NCI-H510A (cell line): ENCODE data around the gene GPR84.

Experiments
- DNase-seq: peaks from one replicate; lab custom pipeline; 2025; lab: John Stamatoyannopoulos, UW

GPR84 gene

DNA sequence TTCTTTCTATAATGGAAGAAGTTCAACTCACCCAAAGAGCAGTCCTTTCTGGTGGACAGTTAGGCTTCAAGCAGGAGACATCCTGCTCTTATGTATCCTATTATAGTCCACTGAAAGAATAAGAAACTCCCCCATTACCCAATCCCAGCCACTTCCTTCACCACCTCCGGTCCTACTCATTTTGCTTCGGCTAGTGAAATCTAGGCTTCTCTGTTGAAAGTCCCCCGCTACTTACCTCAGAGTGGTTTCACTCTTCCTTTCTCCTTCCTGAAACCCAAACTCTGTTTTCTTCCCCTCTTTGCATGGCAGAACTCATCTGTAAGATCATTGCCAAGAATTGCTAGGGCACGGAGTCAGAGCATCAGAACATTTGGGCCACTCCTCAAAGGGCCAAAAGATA is at the start of gene GPR84:
Gene GPR84 (minus strand): TSS at position 74 of the 400 bp plus-strand sequence. CDS start 635 bp downstream, outside the sequence.
- DNase-seq = no peak

DNA sequence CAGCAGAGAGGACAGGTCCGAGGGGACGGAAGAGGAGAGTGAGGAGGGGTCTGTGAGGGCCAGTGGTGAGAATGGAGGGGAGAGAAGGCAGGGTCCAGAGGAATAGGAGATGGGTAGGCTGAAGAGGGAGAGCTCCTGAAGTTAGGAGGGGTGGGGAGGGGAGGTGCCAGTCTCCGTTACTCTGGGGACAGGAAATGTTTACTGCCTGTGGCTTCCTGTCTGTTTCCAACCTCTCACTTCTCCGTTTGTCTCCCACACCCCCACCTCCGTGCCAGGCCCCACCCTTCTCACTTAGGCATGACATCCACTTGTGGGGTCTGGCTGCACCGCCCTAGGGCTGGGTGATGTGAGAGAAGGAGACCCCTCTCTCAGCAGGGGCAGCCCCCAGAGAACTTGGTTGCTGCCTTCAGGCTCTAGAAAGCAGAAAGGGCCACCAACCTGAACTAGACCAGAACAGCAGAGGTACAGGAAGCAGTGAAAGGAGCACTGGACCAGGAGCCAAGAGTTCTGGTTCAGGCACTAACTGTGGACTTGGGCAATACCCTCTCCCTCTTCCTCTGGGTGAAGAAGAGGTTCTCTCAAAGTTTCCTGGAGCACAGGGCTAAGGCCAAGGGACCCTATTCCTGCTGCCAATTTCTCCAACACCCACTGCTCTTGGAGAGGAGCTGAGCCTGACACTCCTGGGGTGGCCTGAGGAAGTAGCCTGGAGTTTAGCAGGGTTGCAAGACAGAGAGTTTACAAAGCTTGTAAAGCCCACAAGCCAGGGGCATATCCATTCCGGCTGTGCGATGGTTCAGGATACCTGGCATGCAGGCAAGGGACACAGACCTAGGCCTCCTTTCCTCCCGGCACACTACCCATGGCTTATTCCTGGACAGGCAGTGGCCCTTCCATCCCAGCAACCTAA is 49.3 kb upstream of the GPR84 start:
- no peak for DNase-seq

DNA sequence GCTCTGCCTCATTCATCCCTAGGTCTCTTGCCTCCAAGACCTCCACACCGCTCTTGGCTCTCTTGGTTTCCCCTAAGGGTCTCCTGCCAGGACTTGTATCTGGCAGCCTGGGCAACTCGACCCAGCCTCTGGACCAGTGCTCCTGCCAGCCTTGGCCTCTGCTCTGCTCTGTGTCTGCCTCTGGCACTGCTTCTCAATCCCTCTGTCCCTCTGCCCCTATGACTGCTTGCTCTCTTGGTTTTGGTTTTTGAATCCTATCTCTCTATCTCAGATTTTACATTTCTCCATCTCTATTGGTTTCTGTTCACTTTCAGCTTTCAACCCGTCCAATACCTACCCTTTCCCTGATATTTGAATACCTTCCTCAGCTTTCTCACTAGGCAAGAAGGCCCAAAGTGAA is 48.5 kb upstream of the GPR84 start:
- no peak for DNase-seq

DNA sequence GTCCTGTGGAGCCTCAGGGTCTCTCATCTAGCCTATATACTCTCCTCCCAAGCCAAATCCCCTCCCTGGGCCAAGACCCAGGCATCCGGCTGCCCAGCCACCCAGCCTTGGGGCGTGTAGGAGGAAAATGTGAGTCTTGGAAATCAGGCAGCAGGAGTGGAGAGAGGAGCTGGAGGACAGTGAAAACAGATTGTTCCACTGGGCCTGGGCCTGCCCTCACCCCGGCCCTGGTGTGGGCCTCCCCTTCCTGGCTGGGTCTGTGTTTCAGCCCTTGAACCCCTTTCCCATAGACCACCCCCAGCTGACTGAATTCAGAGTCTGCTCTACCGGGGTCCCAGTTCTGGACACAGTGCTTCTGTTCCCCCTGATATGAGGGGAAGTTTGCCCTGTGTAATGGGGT is 48.1 kb upstream of the GPR84 start:
- DNase-seq = no peak

DNA sequence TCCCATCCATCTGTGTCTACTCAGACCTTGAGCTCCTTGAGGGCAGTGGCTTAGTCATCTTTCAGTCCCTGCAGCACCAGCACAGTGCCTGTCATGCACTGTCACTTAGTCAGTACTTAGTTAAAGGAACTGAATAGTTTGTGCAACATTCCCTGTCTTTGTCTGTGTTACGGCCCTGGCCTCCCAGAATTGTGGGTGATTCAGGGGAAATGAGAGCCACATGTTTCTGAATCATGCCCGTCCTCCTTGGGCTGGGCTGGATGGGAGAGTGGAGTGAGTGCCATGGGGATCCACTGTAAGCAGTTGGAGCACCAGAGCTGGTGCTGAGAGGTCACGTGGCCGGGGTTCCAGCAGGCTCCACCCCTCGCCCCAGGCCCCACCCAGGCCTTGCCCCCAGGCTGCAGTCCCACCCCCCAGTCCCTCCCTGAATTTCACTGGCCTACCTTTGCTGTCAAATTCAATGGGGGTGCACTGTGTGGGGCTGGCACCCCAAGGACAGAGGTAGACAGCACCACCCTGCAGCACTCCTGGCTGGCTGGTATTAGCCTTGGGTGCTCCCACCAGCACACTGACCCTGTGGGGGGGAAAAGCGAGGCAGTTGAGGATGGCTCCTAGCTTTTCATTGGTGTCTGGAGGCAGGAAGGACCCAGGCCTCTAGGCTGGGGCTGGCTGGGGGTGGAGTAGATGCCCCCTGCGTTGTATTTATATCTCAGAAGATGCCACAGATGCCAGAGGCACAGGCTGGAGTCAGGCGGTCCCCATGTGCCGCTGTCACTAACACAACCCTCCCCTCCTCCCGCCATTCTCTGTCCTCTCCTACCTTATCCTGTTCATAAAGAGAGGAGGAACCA is 47.3 kb upstream of the GPR84 start:
- no peak for DNase-seq

DNA sequence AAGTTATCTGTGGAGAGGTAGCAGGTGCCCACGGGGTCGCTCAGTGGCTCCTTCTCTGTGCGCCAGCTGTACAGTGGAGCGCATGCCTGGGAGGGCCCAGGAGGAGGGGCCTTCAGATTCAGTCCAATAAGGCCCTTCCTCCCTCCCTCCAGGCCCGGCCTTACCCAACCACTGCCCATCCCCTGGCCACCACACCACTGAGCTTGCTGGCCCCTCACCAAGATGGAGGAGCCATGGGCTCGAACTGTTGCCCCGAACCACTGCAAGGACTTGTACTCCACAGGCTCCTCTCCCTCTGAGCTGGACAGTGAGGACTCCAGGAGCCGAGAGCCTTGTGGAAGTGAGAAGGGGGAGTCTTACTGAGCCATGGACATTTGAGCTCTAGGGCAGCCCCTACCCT is 45.0 kb upstream of the GPR84 start:
- no peak for DNase-seq

DNA sequence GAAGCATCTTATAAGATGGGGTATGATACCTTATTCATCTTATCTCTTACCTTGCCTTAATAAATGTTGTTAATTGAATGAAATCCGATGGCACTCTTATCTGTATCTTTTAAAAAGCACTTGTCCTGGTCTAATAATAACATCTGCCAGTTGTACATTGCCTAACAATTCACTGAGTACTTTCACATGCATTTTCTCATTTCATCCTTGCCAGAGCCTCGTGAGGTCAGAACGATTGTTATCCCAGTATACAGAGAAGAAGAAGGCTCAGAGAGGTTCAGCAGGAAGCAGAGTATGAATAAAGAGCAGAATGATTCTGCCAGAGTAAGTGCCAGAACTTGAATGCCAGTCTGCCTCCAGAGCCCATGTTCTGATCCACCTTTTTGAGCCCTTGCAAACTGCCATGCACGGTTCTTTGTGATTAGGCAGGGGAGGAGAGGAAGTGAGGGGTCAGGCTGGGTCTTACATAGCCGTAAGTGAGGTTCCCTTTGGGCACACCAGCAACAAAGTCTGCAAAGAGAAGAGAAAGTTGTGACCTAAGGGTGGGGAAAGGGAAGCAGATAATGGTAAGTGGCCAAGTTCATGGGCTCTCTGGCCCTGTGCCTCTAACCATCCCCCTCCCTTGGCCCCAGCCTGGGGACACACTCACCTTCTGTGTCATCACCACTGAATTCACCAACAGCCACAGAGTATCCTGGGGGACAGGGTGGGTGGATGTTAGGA is 43.1 kb upstream of the GPR84 start:
- DNase-seq = no peak

DNA sequence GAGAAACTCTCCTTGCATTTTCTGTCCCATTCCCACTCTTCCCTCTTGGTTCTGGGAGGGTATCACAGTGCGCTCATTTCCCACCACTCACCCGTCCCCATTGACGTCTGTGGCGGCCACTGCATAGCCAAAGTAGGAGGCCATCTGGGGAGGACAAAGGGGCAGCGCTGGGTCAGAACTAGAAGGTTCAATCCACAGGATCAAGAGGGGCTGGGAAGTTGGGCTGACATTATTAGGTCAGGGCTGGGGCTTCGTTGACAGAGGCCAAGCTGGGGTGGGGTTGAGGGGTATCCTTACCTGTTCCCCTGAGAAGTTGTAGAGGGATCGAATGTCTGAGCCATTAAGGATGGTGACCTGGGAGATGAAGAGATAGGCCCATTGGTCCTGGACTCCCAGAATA is 41.3 kb upstream of the GPR84 start:
- no peak for DNase-seq

DNA sequence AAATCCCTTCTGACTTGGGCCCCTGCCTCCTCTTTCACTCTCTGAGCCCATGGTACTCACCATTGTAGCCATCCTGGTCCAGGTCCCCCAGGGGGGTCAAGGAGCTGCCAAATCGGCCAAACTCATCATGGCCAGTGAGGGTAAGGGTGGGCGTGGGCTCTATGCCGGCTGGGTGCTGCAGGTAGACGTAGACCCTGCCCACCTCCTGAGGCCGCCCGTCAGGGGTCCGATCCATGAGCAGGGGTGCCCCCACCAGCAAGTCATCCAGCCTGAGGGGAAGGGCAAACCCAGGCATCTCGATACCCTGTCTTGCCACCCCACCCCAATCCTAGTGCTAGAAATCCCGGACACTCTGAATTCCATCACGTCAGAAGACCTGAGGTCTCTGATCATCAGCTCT is 40.8 kb upstream of the GPR84 start:
- no peak for DNase-seq

DNA sequence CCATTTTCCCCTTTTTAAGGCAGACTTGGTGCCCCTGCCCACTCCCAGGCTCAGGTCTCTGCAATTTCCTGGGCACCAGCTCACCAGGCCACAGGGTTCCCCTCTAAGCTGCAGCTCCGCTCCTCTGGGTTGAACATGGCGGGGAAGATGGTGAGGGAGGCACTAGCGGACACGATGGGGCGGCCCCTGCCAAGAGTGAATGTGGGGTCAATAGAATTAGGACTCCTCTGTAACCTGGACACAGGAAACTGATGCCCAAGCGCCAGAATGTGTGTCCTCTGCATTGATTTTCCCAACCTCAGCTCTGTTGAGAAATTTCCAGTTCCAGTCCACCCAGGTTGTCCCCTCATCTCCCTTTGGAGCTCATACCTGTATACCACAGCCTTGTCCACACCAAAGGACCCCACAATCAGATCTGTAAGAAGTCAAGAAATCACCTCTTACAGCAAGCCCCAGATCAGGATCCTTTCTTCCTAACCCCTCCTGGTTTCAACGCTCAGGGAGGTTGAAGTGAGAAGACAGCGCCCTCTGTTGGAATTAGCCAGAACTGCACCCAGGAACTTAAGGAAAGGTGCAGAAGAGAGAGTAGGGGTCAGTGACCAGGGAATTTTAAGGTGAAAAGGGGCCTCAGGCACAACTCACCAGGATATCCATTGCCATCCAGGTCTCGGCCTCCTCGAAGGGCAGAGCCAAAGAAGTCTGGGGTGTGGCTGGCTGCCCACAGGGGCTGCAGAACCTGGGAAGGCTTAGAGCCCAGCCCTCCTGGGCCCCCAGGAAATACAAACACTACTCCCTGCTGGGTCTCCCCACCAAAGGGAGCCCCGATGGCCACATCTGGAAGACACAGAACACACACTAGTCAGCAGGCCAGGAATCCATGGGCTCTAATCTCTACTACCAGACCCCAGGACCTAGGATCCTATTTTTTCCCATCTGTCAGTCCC is 40.0 kb upstream of the GPR84 start:
- no peak for DNase-seq

DNA sequence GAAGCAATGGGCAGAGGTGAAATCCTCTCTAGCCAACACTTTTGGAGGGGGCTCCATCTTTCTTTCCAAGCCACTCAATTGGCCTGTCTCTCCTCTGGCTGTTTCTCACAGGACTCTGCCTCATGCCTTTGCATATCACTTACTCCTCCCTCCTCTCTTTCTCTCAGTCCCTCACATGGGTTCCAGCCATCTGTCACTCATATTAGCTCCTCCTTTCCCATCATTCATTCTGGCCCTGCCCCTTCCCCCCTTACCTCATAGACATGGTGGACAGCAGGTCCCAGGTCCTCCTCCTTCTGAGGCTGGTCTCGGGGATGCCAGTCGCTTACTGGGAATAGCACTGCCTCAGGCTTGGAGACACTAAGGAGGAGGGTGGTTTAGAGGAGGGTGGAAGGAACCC is 36.8 kb upstream of the GPR84 start:
- DNase-seq = no peak

DNA sequence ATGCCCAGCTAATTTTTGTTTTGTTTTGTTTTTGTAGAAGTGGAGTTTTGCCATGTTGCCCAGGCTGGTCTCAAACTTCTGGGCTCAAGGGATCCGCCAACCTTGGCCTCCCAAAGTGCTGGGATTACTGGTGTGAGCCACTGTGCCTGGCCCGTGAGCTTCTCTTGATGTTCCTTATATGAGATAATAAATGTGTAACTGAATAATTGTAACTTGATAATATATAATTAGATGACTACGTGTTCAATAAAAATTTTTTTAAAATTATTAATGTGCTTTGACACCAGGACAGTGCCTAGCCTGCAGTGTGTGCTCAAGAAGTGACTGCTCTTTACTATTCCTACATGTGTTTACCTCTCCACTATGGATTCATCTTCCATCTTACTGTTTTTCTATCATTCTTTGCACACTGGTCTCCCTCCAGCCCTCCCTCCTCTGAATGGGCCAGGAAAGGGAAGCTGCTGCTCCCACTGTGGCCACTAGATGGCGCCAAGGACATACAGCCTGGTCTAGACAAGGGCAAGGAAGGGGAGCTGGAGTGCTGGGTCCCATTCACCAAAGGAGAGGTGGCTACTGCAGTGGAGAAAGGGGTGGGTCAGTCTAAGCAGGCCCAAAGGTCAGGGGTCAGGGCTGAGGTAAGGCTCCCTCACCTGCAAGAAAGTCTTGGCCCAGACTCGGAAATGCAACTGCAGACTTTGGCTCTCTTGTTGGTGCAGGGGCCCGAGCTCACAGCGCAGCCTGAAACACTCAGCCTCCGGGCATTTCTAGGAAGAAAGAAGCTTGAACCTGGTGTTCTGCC is 34.9 kb upstream of the GPR84 start:
- DNase-seq = no peak

DNA sequence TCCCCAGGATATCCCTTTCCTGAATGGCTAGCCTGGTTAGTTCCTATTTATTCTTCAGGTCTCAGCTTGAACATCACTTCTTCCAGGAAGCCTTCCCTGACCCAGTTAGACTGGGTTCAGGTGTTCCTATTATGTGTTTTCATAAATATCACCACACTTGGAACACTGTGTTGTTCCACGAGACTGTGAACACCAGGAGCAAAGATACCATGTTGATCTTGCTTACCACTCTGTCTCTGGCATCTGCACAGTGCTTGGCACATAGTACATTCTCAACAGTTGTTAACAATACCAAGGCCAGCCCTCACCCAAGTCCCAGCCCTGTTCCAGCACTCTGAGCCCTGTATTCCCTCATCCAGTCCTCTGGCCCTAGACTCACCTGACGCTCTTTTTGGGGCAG is 33.9 kb upstream of the GPR84 start:
- no peak for DNase-seq

DNA sequence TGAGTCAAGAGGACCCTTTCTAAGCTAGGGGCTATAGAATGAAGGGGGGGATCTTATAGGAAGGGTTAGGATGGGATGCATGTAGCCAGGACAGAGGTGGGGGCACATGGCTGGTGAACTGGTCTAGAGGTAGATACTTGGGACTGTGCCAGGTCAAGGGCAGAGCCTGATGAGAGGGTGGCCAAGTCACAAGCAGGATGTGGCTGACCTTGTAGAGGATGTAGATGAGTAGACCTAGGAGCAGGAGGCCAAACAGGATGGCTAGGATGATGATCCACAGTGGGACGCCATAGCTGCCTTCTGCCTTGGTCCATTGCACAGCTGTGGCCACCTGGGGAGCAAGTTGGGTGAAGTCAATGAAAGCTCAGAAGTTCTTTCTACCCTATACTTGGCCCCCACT is 32.9 kb upstream of the GPR84 start:
- DNase-seq = no peak

DNA sequence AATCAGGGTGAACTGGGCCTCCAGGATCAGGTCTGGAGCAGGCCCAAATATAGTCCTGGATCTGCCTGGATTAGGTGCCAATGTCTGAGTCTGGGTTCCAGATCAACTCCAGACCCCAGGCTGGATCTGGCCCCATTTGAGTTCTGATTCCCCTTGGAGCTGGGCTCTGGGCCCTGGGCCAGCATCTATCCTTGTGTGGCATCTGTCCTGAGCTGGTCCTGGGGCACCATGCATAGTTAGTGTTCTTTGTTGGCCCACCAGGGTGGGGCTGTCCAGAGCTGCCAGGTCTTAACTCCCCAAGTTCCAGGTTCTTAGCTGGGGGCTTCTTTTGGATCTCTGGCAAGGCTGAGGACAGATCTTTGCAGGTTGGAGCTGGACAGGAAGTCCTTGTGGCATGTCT is 31.3 kb upstream of the GPR84 start:
- DNase-seq = no peak

DNA sequence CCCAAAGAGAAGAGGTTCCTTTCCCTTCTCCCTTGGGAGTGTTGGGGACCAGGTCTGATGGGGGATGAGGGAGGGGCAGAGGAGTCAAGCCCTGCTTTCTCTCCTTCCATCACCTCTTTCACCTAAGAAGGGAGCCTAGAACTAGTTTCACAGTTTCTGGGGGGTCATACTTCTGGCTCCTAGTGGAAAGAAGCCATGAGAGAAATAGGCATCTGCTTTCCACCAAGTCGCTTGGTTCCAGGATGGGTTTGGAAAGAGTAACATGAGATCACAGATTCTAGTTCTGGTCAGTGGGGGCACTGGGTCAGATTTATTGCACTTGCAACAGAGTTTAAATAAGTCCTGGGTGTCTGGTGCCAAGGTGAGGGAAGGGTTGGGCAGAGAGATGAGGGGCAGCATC is 30.7 kb upstream of the GPR84 start:
- DNase-seq = no peak

DNA sequence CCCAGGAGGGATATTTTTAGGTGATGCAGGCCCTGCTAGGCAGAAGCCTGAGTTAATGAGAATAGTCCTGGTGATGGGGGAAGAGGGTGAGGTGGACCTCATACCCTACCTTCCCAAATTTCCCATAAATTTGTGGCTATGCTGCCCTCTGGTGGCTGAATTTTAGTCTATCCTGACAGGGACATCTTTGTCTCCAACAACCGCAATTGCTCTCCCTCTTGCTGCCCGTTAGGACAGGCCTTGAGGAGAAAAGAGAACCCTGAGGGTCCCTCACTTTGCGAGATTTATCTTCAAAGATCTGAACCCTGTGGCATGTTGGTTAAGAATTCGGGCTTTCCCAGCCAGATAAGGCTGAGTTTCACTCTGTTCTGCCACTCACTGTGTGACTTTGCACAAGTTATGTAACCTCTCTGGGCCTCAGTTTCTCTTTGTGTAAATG is 30.0 kb upstream of the GPR84 start:
- peak; percentile 21 for DNase-seq

DNA sequence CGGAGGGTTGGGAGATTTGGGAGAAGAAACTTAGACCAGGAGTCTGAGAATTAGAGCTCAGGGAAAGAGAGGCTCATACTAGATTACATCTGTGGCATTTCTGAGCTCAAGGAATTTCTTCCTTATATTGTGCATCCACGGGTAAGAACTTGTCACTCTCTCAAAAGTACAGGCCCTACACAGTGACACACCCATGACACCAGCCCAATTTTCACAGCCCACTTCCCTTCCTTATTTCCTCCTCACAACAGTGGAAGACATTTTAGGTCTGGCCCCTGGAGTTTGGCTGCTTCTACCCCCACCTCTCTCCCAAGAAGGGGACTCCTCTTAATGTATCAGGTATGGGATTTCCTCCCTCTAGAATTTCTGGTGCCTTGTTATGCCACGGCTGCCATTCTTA is 29.5 kb upstream of the GPR84 start:
- no peak for DNase-seq

DNA sequence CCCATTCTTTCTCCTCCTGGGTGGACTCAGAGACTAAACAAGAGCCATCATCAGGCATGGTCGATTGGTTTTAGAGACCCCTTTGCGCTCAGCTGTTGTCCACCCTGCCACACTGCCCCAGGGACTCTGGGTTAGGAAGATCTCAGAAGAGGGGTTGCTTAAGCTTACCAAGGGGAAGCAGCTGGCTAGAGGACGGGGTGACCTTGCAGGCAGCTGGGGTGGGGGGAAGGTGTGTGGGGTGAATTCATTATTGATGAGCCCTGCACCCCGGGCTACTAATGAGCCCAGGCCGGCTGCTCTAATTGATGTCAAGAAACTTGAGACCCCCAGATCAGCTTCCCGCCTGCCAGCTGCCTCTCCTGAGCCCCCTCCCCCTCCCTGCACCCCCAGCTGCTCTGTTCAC is 28.9 kb upstream of the GPR84 start:
- DNase-seq = no peak

DNA sequence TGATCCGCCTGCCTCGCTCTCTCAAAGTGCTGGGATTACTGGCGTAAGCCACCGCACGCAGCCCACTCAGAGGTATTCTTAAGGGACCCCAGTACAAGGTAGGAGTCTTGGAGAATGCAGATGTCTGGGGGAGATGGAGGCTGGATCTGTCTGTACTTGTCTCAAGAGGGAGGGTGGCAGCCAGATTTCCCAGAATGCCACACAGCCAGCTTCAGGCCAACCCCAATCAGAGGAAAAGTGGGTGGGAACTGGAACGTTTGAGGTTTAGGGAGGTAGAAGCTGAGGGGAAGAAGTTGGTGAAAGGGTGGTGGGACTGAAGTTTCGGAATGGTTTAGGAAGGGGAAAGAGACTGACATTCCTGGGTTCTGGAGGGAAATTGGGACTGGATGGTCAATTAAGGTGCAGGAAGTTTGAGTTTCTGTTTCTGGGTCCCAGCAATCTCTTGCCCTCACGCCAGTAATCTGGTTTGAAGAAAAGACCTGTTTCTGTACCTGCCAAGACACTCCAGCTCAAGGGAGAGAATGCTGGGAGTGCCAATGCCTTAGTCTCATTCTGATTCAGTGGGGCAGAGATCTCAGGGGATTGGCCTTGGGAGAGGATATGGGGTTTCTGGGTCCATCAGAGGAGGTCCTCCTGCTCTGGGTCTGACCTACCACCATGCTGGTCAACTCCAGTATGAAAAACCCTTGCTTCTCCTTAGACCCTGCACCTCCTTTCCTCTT is 28.4 kb upstream of the GPR84 start:
- no peak for DNase-seq
